Measurements from ENCODE around the gene TMEM132C.
A peak's percentile ranks its signal among the peaks of the same experiment; 100 is the strongest.
"Not testable (repeated sequence)": the region's sequence is repeated elsewhere in the genome, so short reads cannot be mapped to it uniquely, and the experiment has no call there.

The TMEM132C gene

DNA sequence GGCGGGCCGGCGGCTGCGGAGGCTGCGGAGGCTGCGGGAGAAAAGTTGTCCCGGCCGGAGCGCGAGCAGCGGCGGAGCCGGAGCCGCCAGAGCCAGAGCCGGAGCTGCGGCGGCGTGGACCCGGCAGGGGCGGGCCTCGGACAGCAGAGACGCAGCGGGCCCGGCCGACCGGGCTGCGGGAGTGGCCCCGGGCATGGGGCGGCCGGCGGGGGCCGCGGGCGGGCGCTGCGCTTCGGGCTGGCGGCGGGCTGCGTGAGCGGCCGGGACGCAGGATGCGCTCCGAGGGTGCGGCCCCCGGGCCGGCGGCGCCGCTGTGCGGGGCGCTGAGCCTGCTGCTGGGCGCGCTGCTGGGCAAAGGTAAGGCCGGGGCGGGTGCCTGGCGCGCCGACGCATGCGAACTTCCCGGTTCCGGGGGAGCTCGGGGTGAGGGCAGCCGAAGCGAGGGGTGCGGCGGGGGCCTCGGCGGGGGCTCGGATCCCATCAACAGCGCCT lies at the start of gene TMEM132C:
TMEM132C (plus strand) TSS at position 40 of the 492 bp plus-strand sequence; CDS start at position 273, 233 bp downstream.
- ATAC-seq (no peak), DNase-seq (no peak)

DNA sequence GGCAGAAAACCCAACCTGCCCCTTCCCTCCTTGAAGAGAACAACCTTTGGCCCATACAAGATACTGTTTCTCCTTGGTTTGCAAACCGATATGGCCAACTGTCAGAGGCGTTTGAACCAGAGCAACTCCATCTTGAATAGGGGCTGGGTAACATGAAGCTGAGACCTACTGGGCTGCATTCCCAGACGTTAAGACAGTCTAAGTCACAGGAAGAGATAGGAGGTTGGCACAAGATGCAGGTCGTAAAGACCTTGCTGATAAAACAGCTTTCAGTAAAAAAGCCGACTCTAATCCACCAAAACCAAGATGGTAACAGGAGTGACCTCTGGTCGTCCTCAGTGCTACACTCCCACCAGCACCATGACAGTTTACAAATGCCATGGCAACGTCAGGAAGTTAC lies 42.7 kb upstream of the TMEM132C start:
- DNase-seq (no peak), ATAC-seq (no peak)

DNA sequence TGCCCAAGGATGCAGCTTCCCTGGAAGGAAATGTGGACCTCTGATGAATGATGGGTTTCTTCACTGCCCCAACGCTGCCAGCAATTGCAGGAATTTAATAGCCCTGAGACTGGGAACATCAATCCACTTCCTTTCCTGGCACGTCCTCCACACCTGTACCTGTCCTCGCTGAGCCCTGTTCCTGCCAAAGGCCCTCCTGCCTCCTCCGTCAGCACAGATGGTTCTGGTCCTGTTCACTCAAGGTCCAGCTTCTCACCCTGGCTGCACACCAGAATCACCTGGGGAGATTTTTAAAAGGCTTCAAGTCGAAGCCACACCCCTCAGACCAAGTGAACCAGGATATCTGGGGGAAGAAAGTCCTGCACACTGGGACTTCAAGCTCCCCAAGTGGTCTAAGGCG lies 38.4 kb upstream of the TMEM132C start:
- DNase-seq (no peak), ATAC-seq (no peak)

DNA sequence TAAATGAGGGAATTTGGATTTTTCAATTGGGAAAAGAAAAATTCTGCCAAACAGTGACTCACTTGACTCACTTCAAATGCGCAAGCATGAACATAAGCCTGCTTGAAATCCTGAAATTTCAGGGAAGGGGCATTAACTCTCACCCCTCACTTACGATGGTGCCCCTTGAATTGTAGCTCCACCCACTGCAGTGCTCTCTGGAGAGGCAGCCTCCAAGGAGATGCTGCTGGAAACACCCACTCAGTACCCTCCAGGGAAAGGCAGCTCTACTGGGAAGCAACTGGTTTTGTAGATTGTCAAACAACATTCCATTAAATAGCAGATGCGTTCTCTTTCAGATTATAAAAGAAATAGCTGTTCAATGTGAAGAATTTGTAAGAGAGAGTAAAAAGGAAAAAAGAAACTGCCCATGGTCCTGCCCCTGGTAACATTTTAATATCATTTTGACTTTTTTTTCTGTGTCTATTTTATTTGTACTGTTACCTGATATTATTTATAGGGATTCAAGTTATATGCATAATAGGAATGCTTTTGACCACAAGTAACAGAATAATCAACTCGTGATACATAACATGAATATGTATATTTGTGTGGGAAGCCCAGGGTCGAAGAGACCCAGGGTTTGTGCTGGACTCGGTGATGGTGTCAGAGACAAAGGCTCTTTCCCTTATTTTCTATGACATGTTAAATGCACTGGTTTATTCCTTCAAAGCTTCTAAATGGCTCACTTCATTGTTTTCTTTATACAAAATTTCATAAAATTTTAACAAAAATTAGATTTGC lies 31.1 kb upstream of the TMEM132C start:
- no peak for DNase-seq
- ATAC-seq: no peak

DNA sequence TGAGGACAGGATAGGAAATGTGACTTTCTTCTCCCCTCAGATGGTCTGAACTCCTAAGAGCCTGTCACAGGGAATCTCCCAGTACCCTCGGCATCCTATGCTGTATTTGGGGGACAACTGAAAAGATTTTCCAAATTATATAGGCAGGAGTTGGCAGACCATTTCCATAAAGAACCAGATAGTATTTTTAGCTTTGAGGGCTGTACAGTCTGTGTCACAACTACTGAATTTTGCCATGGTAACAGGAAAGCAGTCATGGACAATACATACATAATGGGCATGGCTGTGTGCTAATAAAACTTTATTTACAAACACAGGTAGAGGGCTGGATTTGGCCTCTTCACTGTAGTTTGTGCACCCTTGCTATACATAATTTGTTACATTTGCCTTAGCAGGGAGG lies 30.4 kb upstream of the TMEM132C start:
- ATAC-seq: no peak

DNA sequence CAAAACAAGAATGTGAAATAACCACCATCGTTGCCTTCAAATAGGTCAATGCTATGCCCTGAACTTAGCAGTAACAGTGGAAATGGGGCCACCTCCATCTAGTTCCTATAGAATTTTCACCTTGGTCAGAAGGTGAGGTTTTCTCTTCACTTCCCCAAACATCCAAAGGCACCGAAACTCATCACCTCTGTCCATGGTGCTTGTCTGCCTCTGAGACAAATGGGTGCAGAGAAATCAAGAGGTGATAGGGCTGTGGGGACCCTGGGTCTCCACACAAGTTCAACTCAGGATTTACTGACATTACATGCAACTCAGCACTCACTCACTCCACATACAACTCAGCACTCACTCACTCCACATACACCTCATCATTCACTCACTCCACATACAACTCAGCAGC lies 26.2 kb upstream of the TMEM132C start:
- no peak for ATAC-seq
- DNase-seq: no peak

More for the DNA sequence above, 30.4 kb upstream of the TMEM132C start:
- DNase-seq: no peak

DNA sequence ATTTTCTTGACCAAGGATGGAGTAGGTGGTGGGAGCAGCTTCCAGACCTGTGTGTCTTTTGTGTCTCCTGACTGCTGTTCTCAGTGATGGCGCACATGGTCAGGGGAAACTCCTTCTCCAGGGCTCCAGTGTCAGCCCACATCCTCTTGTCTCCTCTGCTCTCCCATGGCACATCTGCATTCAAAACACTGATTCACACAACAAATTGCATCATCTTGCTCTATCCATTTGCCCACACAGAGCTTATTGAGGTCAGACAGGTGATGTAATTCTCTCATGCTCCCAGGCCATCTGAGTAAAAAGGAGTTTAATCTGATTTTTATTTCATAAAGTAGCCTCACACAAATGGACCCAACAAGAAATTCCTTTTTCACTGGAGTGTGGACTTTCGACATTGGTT lies 21.8 kb upstream of the TMEM132C start:
- no peak for DNase-seq
- ATAC-seq: no peak

DNA sequence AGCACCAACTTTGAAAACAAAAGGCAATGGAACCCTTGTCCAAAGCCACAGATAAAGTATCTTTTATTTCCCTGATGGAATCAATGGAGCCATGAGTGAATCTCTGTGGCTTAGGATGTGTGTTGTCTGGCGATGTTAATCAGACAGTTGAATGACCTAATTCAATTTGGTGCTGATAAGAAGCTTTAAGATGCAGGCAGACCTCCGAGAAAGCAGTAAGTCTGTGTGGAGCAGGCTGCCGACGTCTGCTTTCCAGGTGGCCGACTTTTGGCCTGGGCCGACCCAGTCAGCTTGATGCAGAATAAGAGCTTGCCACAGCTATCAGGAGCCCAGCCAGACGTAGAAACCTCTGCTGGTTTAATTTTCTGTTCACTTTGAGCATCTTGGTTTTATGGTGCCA lies 21.1 kb upstream of the TMEM132C start:
- ATAC-seq: no peak
- DNase-seq: no peak

DNA sequence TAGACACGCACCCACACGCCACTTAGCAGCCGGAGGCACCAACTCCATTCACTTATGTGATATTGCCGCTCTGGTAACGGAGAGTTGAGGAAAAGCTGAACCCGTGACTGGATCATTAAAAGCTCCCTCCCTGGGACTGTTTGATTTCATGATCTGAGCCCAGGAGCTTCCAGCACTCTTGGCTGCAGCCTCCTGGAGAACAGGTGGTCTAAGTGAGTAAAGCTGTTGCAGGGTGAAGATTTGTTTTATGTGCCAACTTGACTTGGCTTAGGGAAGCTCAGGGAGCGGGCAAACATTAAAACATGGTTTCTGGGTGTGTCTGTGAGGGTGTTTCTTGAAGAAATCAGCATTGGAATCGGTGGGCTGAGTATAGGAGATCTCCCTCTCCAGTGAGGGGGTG lies 16.9 kb upstream of the TMEM132C start:
- DNase-seq: no peak
- no peak for ATAC-seq

DNA sequence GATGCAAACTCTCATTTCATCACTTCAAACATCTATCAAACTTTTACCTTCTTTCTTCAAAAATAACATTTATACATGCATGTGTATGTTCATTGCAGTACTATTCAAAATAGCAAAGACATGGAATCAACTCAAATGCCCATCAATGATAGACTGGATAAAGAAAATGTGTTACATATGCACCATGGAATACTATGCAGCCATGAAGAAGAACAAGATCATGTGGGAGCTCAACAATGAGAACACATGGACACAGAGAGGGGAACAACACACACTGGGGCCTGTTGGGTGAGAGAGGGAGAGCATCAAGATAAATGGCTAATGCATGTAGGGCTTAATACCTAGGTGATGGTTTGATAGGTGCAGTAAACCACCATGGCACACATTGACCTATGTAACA lies 13.1 kb upstream of the TMEM132C start:
- not testable (repeated sequence) for DNase-seq, ATAC-seq

DNA sequence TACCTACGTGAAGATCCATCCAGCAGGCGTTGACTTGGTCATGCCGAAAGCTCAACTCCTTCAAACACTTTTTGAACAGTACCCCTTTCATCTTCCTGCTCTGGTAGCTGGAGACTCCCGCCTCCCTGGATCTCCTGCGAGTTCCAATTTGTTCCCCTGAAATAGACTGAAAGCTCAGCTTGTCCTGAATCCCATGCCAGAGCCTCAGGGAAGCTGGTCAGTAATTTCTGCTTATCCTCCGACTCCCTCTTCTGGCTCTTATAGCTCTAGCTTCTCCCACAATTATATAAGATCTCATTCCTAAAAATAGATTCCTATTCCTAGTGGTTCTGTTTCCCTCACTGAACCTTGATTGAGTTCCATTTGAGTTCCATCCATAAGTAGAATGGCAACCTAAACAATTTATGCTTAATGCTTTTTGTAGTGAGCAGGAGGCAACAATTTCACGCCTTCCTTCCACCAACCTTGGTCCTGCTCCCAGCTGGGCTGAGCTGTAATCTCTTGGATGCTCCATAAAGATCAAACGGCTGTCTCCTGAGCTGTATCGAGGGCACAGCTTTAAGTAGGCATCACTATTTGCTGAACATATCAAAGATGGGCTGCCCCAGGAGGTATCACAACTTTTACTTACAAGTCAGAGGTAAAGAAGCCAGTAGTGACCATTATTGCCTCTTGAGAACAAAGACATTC lies 8.0 kb upstream of the TMEM132C start:
- ATAC-seq (no peak), DNase-seq (no peak)

DNA sequence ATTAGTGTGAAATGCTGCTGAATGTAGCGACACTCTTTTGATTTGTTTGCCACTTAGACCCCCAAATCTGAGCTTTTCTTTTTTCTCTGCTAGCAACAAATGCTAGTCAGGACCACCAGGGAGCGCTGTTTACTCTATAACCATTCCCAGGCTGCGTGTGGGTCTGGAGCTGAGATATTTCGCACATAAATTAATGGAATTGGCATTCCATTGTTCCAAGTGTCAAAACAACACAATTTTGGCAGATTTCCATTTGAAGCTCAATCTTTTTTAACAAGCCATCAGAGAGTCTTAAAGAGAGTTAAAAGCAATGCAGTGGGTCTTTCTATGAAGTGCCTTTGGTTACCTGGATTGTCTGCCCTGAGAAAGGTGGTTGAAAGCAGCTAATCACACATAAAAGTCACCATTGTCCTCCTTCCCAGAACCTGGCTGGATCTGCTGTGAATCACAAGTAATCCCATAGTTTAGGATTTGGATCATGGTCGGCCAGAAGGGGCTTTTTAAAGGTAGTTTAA lies 7.4 kb upstream of the TMEM132C start:
- ATAC-seq: no peak
- peak; percentile 12 for DNase-seq

DNA sequence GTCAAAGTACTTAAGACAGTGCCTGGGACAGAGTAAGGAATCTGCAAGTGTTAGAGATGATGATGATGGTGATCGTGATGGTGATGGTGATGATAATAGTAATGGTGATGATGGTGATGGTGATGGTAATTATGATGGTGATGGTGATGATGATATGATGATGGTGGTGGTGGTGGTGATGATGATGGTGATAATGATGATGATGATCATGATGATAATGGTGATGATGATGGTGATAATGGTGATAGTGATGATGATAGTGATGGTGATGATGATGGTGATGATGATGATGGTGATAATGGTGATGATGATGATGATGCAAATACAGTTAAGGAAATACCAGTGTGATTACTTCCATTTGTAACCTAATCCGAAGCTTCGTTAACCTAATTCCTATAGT lies 5.2 kb upstream of the TMEM132C start:
- DNase-seq: no peak
- ATAC-seq: no peak

DNA sequence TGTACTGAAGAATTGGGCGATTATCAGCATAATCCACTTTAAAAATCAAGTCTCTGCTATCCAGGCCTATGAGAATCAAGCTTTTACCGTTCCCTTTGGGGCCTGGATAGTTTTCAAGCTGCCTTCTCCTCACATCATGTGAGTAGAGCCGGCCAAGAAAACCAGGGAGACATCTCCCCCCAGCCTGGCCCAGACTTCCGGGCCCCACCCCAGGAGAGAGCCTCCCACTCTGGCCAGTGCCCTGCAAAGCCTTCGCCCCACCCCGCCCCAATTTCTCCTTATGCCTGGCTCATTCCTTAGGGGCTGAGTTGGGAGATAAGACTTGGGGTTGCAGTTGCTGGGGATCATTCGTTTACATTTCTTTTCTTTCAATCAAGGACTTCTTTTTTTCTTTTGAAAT lies 1.4 kb upstream of the TMEM132C start:
- no peak for DNase-seq
- ATAC-seq: no peak

DNA sequence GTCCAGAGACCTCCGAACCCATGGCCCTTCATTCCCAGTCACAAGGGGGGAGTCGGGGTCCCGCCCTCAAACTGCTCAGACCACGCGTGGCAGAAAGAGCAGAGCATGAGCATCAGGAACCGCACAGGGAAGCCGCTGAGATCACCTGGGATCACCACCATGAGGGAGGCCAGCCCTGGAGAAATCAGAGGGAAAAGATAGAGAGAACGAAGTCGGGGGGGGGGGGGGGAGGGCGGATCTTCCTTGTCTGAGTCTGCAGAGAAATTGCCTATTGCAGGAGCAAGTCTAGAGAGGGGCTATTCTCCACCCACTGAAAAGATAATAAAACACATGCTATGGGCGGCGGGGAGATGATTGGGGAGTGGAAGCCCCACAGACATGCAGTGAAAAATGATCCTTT lies 884 bp upstream of the TMEM132C start:
- no peak for ATAC-seq
- no peak for DNase-seq

DNA sequence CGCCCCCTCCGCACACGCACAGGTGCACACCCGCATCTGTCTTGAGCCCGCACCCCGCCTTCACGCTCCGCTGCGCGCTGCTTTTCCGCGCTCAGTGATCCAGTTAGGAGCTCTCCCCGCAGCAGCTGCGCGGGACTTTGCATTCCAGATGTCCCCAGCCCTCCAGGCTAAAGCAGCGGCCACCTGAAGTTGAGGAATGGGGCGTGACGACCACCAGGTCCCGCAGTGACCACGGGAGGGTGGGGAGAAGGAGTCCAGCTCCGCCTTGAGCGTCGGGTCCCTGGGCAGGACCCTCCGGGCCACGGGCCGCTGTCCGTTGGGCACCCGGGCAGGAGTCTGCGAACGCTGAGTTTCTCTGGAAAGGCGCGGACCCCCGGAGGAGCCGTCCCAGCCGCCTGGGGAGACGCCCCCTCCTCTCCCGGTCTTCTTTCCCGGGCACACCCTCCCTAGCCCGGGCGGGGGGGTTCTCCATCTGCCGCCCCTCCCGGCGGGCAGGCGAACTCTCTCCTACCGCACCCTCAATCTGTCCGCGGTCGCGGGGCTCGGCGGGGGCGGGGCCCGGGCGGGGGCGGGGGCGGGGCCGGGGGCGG lies 334 bp upstream of the TMEM132C start:
- ATAC-seq (no peak), DNase-seq (no peak)

DNA sequence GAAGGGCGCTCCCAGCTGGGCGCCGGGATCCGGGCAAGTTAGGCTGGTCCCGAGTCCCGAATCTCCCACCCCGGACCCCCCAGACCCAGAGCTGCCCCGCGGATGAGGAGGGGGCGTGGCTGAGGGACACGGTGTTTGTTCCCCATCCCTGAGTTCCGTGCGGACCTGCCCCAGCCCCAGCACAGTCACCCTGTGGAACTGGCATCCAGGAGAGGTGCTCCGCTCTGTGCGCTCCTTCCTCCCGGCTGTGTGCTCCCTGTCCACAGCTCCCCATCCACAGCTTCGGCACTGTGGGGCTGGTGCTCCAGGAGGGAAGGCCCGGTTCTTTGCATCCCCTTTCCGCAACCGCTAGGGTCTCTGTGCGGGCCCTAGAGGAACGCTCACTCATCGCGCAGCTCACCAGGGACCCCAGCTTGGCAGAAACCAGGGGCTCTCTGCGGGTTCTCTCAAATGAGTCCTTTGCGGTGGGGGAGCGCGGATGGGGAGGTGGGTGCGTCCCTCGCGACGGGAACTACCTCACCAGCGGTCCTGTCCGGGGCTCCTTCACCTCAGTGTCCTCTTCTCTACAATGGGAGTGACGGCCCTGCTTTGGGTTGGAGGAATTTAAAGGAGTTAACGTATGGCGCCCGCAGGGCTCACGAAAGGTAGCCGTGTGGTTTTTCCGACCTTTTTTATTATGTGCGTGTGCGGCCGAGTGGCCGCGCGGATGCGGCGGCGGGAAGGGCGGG lies 845 bp downstream of the TMEM132C start:
- DNase-seq (no peak), ATAC-seq (no peak)

DNA sequence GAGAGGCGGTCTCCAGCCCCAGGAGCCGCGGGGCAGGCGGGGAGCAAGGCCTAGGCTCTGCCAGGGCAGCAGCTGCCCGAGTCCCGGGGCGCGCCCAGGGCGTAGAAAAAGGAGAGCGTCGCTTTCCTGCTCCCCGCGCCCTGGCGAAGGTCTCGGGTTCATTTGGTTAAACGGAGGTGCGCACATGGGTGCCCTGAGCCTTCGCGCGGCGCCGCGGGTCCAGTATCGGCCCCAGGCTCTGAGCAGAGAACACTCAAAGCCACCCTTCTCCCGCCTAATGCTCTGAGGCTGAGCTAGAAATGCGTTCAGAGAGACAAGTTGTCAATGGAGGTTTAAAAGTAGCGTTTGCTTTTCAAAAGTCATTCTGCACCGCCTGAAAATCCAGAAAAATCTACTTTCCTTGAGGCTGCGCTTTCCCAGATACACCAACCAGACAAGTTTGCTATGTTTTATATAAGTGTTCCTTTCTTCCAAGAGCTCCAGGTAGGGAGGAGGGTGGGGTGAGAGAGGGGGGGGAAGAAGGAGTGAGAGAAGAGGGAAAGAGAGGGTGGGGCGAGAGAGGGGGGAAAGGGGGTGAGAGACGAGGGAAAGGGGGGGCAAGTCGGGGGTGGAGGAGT lies 1.5 kb downstream of the TMEM132C start:
- no peak for DNase-seq
- ATAC-seq: no peak

DNA sequence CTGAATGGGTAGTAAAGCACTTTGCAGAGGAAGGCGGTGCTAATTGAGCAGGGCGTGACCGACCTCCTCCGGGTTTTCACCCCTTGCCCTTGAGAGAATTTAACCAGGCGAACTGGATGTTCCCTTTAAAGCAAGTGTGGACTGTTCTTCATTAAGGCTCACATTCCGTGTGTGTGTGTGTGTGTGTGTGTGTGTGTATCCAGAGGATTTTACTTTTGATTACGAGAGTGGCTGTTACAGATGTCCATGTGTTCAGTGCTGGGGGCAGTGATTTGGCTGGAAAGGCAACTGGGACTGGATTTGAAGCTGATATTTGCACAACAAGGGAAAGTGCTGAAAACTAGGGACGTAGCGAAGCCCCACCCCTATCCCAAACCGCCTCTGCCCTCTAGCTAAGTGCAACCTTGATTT lies 2.2 kb downstream of the TMEM132C start:
- DNase-seq (no peak), ATAC-seq (no peak)

DNA sequence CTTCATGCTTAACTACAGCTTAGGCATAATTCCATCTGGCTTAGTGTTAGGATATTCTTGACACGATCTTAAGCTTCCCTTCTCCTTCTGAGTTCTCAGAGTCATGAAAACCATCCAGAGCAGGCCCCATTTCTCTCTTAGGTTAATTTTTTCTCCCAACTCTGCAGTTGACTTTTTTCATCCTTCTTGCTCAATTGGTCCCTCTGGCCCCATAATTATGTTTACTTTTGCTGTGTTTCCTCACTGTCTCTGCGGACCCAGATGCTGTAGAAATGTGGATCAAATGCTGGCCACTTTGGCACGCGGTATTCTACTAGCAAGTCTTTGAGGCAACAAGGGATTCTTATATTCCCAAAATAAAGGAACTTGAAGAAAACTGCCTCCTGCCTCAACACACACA lies 9.5 kb downstream of the TMEM132C start:
- DNase-seq (no peak), ATAC-seq (no peak)

DNA sequence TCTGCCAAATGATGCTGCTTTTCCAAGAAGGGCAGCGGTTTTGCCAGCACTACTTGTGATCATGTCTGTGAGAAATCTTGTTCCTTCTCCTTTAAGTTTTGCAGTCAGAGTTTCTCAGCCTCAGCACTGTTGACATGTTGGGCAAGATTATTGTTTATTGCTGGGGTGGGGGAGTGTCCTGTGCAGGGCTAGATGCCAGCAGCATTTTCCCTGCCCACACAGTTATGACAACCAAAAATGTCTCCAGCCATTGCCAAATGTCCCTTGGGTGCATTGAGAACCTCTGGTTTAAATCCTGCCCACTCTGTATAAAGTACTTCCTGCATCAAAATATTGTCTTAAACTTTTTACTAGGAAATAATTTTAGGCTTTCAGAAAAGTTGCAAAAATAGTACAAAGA lies 20.0 kb downstream of the TMEM132C start:
- no peak for DNase-seq

DNA sequence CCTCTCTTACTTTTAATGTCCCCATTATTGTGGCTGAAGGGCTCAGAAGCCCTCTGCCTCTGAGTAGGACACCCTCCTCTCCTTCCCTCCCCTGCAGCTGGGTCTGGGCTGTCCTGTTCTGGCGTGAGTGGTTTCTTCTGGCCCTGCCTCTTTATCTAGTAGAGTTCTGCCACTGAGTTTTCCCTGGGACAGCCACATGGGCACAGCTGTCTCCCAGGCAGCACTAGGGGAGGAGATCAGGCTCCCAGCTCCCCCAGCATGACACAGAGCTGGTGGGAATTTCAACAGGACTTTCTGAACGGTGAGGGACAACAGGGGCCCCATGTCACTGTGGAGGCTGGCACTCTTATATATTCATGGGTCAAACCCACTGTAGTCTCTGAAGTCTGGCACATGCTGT lies 21.4 kb downstream of the TMEM132C start:
- no peak for DNase-seq
- no peak for ATAC-seq

More for the DNA sequence above, 20.0 kb downstream of the TMEM132C start:
- no peak for ATAC-seq
